ENCODE results near the gene LNX1. TPM values are rescaled to one million over a fixed set of nuclear protein-coding genes. Genes with fewer than 3 reads are reported as not detected.
A peak's percentile ranks its signal among the peaks of the same experiment; 100 is the strongest.

Gene LNX1
- total and polyA plus RNA-seq, 10 of the 15 experiments (the other 5 are each of a cell fraction or from before 2014, with no cell fraction given), result 0.72 to 1.4 (median 1.0) TPM

DNA sequence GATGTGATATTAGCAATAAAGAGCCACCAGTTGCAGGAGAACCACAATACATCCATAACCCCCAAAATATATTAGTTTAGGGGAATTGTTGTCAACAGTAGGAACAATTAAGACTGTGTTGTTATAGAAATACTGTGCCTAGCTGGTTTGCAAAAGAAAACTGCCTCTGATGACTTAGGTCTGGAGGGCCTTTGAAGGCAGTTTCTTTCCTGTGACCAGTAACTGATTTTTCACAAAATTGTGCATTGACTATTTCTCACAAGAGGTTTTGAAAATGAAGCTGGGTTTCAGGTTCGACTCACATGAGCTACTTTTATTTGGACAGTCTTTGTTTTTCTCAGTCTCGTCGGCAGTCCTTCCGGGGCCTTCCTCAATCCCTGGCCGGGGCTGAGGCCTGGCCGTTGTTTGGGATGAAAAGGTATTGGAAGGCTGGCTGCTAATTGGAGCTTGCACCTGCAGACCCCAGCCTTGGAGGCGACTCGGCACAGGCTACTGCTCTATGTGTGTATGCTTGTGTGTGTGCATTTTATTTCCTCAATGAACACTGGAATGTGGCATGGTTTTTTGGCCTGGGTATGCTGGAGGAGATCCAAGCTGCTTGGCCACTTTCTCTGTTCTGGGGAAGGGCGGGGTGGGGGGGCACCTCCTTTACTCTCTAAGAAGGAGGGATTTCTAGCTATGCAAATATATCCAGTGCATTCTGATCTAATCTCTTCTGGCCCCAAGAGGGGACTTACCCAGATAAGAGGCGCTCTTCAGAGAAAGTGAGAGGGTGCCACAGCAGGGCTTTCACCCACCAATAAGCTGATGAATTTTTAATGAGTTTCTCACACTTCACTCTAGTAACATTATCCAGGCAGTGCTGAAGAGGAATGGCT lies 49.5 kb upstream of the LNX1 start (continued):
- no peak for TF ChIP-seq BRCA1 (IDR thresholded peaks at IDR 0.05; ENCODE audit: low read depth, low read length)
- TF ChIP-seq MTA2 (IDR thresholded peaks at IDR 0.05; ENCODE audit: low read depth), result peak; percentile 50; the same call in 1 of the 2 replicates
- TF ChIP-seq NR2F1 (conservative IDR thresholded peaks at IDR 0.05), result no peak
- TF ChIP-seq, protein P1, sequence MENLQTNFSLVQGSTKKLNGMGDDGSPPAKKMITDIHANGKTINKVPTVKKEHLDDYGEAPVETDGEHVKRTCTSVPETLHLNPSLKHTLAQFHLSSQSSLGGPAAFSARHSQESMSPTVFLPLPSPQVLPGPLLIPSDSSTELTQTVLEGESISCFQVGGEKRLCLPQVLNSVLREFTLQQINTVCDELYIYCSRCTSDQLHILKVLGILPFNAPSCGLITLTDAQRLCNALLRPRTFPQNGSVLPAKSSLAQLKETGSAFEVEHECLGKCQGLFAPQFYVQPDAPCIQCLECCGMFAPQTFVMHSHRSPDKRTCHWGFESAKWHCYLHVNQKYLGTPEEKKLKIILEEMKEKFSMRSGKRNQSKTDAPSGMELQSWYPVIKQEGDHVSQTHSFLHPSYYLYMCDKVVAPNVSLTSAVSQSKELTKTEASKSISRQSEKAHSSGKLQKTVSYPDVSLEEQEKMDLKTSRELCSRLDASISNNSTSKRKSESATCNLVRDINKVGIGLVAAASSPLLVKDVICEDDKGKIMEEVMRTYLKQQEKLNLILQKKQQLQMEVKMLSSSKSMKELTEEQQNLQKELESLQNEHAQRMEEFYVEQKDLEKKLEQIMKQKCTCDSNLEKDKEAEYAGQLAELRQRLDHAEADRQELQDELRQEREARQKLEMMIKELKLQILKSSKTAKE (IDR thresholded peaks at IDR 0.05; ENCODE audit: low read depth, poor library complexity, severe bottlenecking), result peak; percentile 54
- no peak for TF ChIP-seq ZNF207 (IDR thresholded peaks at IDR 0.05; ENCODE audit: borderline replicate concordance)

DNA sequence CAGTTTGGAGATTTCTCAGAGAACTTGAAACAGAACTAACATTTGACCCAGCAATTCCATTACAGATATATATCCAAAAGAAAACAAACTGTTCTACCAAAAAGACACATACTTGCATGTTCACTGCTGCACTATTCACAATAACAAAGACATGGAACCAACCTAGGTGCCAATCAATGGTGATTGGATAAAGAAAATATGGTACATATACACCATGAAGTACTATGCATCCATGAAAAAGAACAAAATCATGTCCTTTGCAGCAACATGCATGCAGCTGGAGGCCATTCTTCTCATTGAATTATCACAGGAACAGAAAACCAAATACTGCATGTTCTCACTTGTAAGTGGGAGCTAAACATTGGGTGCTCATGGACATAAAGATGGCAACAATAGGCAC lies 47.6 kb upstream of the LNX1 start:
- POLR2A ChIA-PET, result interaction anchor here (4.1 kb wide), 1 partner anchor 65 kb away, joined by 46 read pairs; no protein-coding TSS in a partner anchor

More for the DNA sequence above, 47.6 kb upstream of the LNX1 start:
- Histone ChIP-seq H2AFZ (ENCODE audit: control insufficient read depth, low read depth, low read length) (no peak overlapping the region), H3K27ac (ENCODE audit: control insufficient read depth, insufficient read depth) (no peak overlapping the region), H3K4me1 (ENCODE audit: control insufficient read depth, insufficient read depth, low read length) (peaks cover 13% of the 10 kb centered on the region; the same call in 1 of the 2 replicates), H3K9ac (ENCODE audit: control insufficient read depth, insufficient read depth, low read length) (no peak overlapping the region), H3K79me2 (ENCODE audit: control insufficient read depth, insufficient read depth, low read length) (no peaks in the 10 kb centered on the region), H3K27me3 (replicated peaks in 1 of 2; ENCODE audit: control insufficient read depth in 2 of 2, insufficient read depth in 2 of 2, low read length in 1 of 2) (no peaks in the 10 kb centered on the region), H4K20me1 (ENCODE audit: control insufficient read depth, insufficient read depth) (no peaks in the 10 kb centered on the region), H3K4me3 (no peak overlapping the region), H3K36me3 (ENCODE audit: control insufficient read depth in 2 of 2, insufficient read depth in 2 of 2, low read length in 1 of 2) (no peaks in the 10 kb centered on the region), H3K4me2 (ENCODE audit: control insufficient read depth, insufficient read depth) (no peak overlapping the region), H3K9me3 (replicated peaks; ENCODE audit: control insufficient read depth, insufficient read depth, low read length) (no peaks in the 10 kb centered on the region; the same call in 2 of the 3 replicates)
- TF ChIP-seq SMAD5 (IDR thresholded peaks at IDR 0.05; ENCODE audit: low read depth) (no peak), SREBF2 (IDR thresholded peaks at IDR 0.05; ENCODE audit: low read length) (no peak), ZNF217 (IDR thresholded peaks at IDR 0.05) (peak; percentile 61; the same call in 1 of the 2 replicates), KAT2A (conservative IDR thresholded peaks at IDR 0.05; ENCODE audit: control insufficient read depth, low read depth, low read length) (no peak)
- in situ Hi-C loops (cut with MboI) (no loop called here), intact Hi-C loops (cut with micrococcal nuclease; ENCODE audit: unreplicated experiment) (no loop called here)
- no TSS peak for BruUV-seq (replicated peaks)
- no peak for FAIRE-seq
- ChIA-PET CTCF (no interaction called here), RAD21 (ENCODE audit: unreplicated experiment) (interaction anchor here (1.0 to 1.2 kb wide), 3 partner anchors 15 to 68 kb away, joined by 3 read pairs; no protein-coding TSS in a partner anchor), SMC1A (ENCODE audit: uncharacterized antibody, unreplicated experiment) (interaction anchor here (0.7 to 9.2 kb wide), 9 partner anchors 9 to 148 kb away, joined by 3 to 92 read pairs (median 4); no protein-coding TSS in a partner anchor)
- ATAC-seq, result no peak
- DNase-seq (ENCODE audit: low read depth, low spot score), result no peak

Measured in GM12878 (cell line).